Activated T-helper 1 cell treated with anti-CD3 and anti-CD28 coated beads, Interleukin-12 subunit alpha, Interleukin-12 subunit beta, Interleukin-2, Interleukin-4 antibody, amounts not matched to agents 30 ng/mL and 10 ng/mL and 1 ng/mL, durations not matched to agents 14 hours and 24 hours and 36 hours (primary cell): ENCODE results near the gene DPM2. TPM values are rescaled to one million over a fixed set of nuclear protein-coding genes. Genes with fewer than 3 reads are reported as not detected.

Source experiments
- total RNA-seq: library from RNA; stranded (reverse); gene quantifications from 2 replicates; pipeline ENCODE4 v1.2.3, GENCODE V29; 2022

The DPM2 gene
- total RNA-seq, 1 donor from 2014 or later, result 70.2 TPM

Other genes with a start within 250 kb of the DPM2 start
- gene CFAP157, start 230.9 kb downstream of the DPM2 start, total RNA-seq, result 0.20 and 0.26 TPM in 2 replicates
- gene PTRH1, start 222.2 kb downstream of the DPM2 start, total RNA-seq, result 22.9 and 23.5 TPM in 2 replicates
- 0.10 TPM in 1 of 2 replicates, not detected in the other for gene TTC16, start 221.8 kb downstream of the DPM2 start, total RNA-seq
- 16.6 and 18.9 TPM in 2 replicates for gene TOR2A, start 202.6 kb downstream of the DPM2 start, total RNA-seq
- gene SH2D3C, start 159.2 kb downstream of the DPM2 start, total RNA-seq, result 30.0 and 30.4 TPM in 2 replicates
- gene CDK9, start 151.8 kb downstream of the DPM2 start, total RNA-seq, result 97.3 and 105 TPM in 2 replicates
- 128 and 130 TPM in 2 replicates for gene FPGS, start 135.0 kb downstream of the DPM2 start, total RNA-seq
- 32.2 and 33.0 TPM in 2 replicates for gene ENG, start 83.2 kb downstream of the DPM2 start, total RNA-seq
- gene AK1, start 60.2 kb downstream of the DPM2 start, total RNA-seq, result 17.2 and 20.8 TPM in 2 replicates
- gene ST6GALNAC6, start 38.3 kb downstream of the DPM2 start, total RNA-seq, result 60.6 and 62.4 TPM in 2 replicates
- 30.8 and 31.6 TPM in 2 replicates for gene ST6GALNAC4, start 20.8 kb downstream of the DPM2 start, total RNA-seq
- gene PIP5KL1, start 7.1 kb downstream of the DPM2 start, total RNA-seq, result 1.1 and 1.2 TPM in 2 replicates
- gene EEIG1, start 43.1 kb upstream of the DPM2 start, total RNA-seq, result 39.8 and 43.4 TPM in 2 replicates
- gene NAIF1, start 129.5 kb upstream of the DPM2 start, total RNA-seq, result 11.5 and 12.2 TPM in 2 replicates
- 13.4 and 13.5 TPM in 2 replicates for gene SLC25A25, start 130.4 kb upstream of the DPM2 start, total RNA-seq
- gene PTGES2, start 189.9 kb upstream of the DPM2 start, total RNA-seq, result 87.7 and 89.2 TPM in 2 replicates
- not detected in 2 replicates for gene LCN2, start 211.6 kb upstream of the DPM2 start, total RNA-seq
- gene BBLN, start 222.4 kb upstream of the DPM2 start, total RNA-seq, result 97.3 and 106 TPM in 2 replicates